Stomach smooth muscle (tissue), 2 donors: ENCODE measurements around the gene TBX18.

Source experiments
- H3K27ac ChIP-seq: one replicate; pipeline ENCODE4 v1.7.0; 2013; ENCODE audit warnings: mild to moderate bottlenecking, low read length, inconsistent platforms
- H3K27me3 ChIP-seq, 2 donors: one replicate each; pipeline ENCODE4 v1.7.0; 2013; ENCODE audit warnings: low read length in 2 of 2; ENCODE audit not compliant: insufficient read depth in 2 of 2, control insufficient read depth in 1 of 2
- H3K36me3 ChIP-seq, 2 donors: one replicate each; pipeline ENCODE4 v1.7.0; 2013; ENCODE audit warnings: low read length in 2 of 2; ENCODE audit not compliant: control insufficient read depth in 2 of 2, insufficient read depth in 2 of 2
- H3K4me1 ChIP-seq: one replicate; pipeline ENCODE4 v1.7.0; 2013; ENCODE audit warnings: low read length; ENCODE audit not compliant: control insufficient read depth, insufficient read depth
- H3K4me3 ChIP-seq, 2 donors: one replicate each; pipeline ENCODE4 v1.7.0; 2013; ENCODE audit warnings: low read length in 2 of 2
- H3K9ac ChIP-seq, 2 donors: one replicate each; pipeline ENCODE4 v1.7.0; 2013; ENCODE audit warnings: low read length in 2 of 2, mild to moderate bottlenecking in 1 of 2
- H3K9me3 ChIP-seq, 2 donors: one replicate each; pipeline ENCODE4 v1.7.0; 2013; ENCODE audit warnings: low read length in 2 of 2; ENCODE audit not compliant: control insufficient read depth in 2 of 2
- donor health status: healthy.
- donor health status: Pancreatic carcinoma.

The TBX18 gene

GRCh38 chr6:84648444-84648843 lies 116.0 kb downstream of the TBX18 start:
- Histone ChIP-seq H3K9ac (no peak overlapping the region), H3K4me1 (no peaks in the 10 kb centered on the region), H3K36me3 (no peaks in the 10 kb centered on the region), H3K27me3 (no peaks in the 10 kb centered on the region), H3K9me3 (no peaks in the 10 kb centered on the region), H3K4me3 (no peak overlapping the region), H3K27ac (no peak overlapping the region)

DNA sequence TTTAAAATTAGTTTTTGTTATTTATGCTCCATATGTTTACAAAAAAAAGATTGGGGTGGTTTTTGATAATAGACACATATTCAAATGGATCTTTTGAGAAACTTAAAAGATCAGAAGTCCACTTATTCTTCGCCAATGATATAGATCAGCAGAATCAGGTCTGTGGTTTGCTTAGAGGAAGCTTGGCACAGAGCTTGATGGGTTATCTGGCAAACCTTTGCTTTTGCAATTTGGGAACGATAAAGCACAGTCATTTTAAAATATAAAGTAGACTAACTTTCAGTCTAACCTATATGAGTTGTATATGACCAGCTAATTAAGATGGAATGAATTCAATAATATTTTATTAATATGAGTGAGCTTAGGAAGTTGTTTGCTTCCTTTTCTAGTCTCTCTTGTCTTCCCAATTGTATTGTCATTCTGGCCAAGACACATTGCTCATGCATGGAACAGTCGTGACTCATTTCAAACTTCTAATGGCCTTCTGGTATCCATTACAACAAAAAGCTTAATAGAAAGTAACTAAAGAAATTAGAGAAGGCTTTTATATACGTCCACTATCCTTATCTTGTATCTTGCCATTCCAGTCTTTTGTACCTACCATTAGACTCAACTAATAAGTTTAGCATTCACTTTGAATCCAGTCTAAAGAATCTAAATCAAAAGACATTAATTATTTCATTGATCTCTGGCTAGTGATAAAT lies 118.7 kb downstream of the TBX18 start:
- H3K27me3 ChIP-seq: no peaks in the 10 kb centered on the region
- no peak overlapping the region for H3K4me3 ChIP-seq
- no peaks in the 10 kb centered on the region for H3K9me3 ChIP-seq
- H3K4me1 ChIP-seq: peaks cover 7% of the 10 kb centered on the region
- no peaks in the 10 kb centered on the region for H3K36me3 ChIP-seq
- H3K9ac ChIP-seq: no peak overlapping the region
- no peak overlapping the region for H3K27ac ChIP-seq

GRCh38 chr6:84645000-84645399 lies 119.4 kb downstream of the TBX18 start:
- H3K9me3 ChIP-seq: no peaks in the 10 kb centered on the region
- no peak overlapping the region for H3K4me3 ChIP-seq
- H3K36me3 ChIP-seq: no peaks in the 10 kb centered on the region
- no peak overlapping the region for H3K9ac ChIP-seq
- no peaks in the 10 kb centered on the region for H3K27me3 ChIP-seq
- peaks cover 7% of the 10 kb centered on the region for H3K4me1 ChIP-seq
- H3K27ac ChIP-seq: no peak overlapping the region

DNA sequence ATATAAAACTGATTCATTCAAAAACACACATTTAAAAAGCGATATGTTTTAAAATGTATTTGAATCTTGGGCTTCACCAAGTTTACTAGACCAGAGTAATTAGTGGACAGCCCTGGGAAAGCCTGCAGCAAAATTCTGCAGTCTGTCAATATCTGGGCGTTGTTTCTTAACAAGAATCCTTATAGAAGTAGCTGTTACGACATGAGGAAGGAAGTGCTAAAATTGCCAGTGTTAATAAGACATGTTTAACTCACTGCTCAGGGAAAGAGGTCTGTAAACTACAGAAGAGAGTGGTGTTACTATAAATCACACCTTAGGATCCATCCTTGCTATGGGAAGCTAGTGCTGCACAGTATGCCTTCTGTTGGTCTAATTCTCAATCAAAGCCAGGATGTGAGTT lies 120.6 kb downstream of the TBX18 start:
- H3K9ac ChIP-seq: no peak overlapping the region
- peaks cover 7% of the 10 kb centered on the region for H3K4me1 ChIP-seq

DNA sequence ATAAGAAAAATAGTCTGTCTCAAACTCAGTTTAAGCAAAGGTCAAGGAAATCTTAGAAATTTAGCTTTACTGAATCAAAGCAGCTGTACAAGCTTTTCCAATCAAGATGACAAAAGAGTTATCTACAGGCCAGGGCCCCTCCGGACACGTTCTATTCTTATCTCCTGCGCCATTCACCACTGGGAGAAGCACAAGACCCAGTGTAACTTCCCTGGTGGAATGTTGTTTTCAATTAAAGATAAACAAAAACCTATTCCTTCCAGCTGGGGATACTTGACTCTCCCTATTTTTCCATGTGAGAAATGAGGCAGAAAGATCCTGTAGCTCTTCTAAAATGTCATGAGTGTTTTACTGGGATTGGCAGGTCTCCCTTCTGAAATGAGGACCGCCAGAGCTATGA lies 123.3 kb downstream of the TBX18 start:
- no peak overlapping the region for H3K27ac ChIP-seq
- H3K36me3 ChIP-seq: no peaks in the 10 kb centered on the region
- H3K9me3 ChIP-seq: no peaks in the 10 kb centered on the region
- H3K4me3 ChIP-seq: no peak overlapping the region
- H3K4me1 ChIP-seq: peaks cover 7% of the 10 kb centered on the region
- H3K9ac ChIP-seq: no peak overlapping the region
- H3K27me3 ChIP-seq: no peaks in the 10 kb centered on the region

More for the DNA sequence above, 120.6 kb downstream of the TBX18 start:
- Histone ChIP-seq H3K36me3 (no peaks in the 10 kb centered on the region), H3K9me3 (no peaks in the 10 kb centered on the region), H3K4me3 (no peak overlapping the region), H3K27ac (no peak overlapping the region), H3K27me3 (no peaks in the 10 kb centered on the region)

DNA sequence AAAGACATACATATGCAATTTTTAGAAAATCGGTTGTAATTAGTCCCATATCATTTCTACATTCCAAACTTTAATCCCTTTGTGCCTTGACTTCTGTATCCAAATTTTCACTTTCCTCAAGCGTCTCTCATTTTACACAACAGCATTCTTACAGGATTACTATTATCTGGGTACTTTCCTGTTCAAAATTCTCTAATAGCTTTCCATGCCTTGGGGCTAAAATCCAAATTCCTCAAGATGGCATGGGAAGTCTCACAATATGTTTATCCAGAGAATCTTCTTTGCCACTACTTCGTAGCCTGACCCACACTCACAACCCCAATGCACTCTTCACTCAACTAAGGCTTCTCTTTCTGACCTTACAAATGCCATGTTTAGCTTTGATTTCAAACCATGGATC lies 125.0 kb downstream of the TBX18 start:
- H3K9me3 ChIP-seq: no peaks in the 10 kb centered on the region
- H3K36me3 ChIP-seq: no peaks in the 10 kb centered on the region
- H3K4me3 ChIP-seq: no peak overlapping the region
- H3K27ac ChIP-seq: no peak overlapping the region
- peaks cover 7% of the 10 kb centered on the region for H3K4me1 ChIP-seq
- no peaks in the 10 kb centered on the region for H3K27me3 ChIP-seq
- H3K9ac ChIP-seq: no peak overlapping the region

DNA sequence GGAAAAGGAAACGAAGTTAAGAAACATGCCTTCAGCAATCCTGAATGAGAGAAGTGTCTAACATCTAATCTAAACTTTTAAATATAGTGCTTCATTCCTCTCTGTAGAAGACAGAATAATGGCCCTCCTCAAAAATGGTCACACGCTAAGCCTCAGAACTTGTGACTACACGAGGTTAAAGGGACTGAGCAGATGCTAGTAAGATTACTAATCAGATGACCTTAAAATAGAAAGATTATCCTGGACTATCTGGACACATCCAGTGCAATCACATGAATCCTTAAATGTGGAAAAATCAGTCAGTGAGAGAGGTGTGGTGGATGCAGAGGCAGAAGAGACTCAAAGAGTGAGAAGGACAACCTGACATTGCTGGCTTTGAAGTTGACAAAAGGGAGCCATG lies 126.1 kb downstream of the TBX18 start:
- Histone ChIP-seq H3K27me3 (no peaks in the 10 kb centered on the region), H3K9me3 (no peaks in the 10 kb centered on the region), H3K36me3 (no peaks in the 10 kb centered on the region), H3K27ac (no peak overlapping the region), H3K4me1 (peaks cover 7% of the 10 kb centered on the region), H3K9ac (no peak overlapping the region), H3K4me3 (no peak overlapping the region)
